H9 (cell line): ENCODE results near the gene CTCF. TPM values are rescaled to one million over a fixed set of nuclear protein-coding genes. Genes with fewer than 3 reads are reported as not detected.
A peak's percentile ranks its signal among the peaks of the same experiment; 100 is the strongest.

Source experiments
- DNase-seq: peaks from one replicate; pipeline ENCODE4 v3.0.0-alpha.2; 2017
- H2AFZ ChIP-seq: one replicate; pipeline ENCODE4 v1.6.1; 2013; ENCODE audit warnings: mild to moderate bottlenecking, low read length, control low read depth, moderate library complexity
- H2AK5ac ChIP-seq: 2 replicates; pipeline ENCODE4 v1.6.1; 2013; ENCODE audit warnings: low read length, control low read depth, mixed read lengths; ENCODE audit not compliant: insufficient read length
- H2BK120ac ChIP-seq: one replicate; pipeline ENCODE4 v1.6.1; 2013; ENCODE audit warnings: low read depth, mild to moderate bottlenecking, low read length, control low read depth, inconsistent platforms; ENCODE audit not compliant: poor library complexity, severe bottlenecking
- H2BK12ac ChIP-seq: 2 replicates; pipeline ENCODE4 v1.6.1; 2013; ENCODE audit warnings: low read length, control low read depth, mixed read lengths, low read depth; ENCODE audit not compliant: insufficient read length
- H2BK15ac ChIP-seq: 2 replicates; pipeline ENCODE4 v1.6.1; 2013; ENCODE audit warnings: low read depth, low read length, control low read depth
- H2BK20ac ChIP-seq: one replicate; pipeline ENCODE4 v1.6.1; 2013; ENCODE audit warnings: low read depth, mild to moderate bottlenecking, low read length, control low read depth, inconsistent platforms; ENCODE audit not compliant: poor library complexity, severe bottlenecking
- H2BK5ac ChIP-seq: 2 replicates; pipeline ENCODE4 v1.6.1; 2013; ENCODE audit warnings: low read length, control low read depth, mixed read lengths; ENCODE audit not compliant: insufficient read length
- H3K14ac ChIP-seq: 2 replicates; pipeline ENCODE4 v1.6.1; 2013; ENCODE audit warnings: low read length, control low read depth; ENCODE audit not compliant: insufficient read depth
- H3K18ac ChIP-seq: 2 replicates; pipeline ENCODE4 v1.6.1; 2013; ENCODE audit warnings: low read depth, mild to moderate bottlenecking, mixed read lengths, low read length, control low read depth; ENCODE audit not compliant: insufficient read length
- H3K23ac ChIP-seq: 2 replicates; pipeline ENCODE4 v1.6.1; 2013; ENCODE audit warnings: low read length, control low read depth, mixed read lengths, low read depth; ENCODE audit not compliant: insufficient read length
- H3K23me2 ChIP-seq: 2 replicates; pipeline ENCODE4 v1.6.1; 2013; ENCODE audit warnings: low read depth, mild to moderate bottlenecking, mixed read lengths, low read length, control low read depth; ENCODE audit not compliant: insufficient read length, poor library complexity, severe bottlenecking
- H3K27ac ChIP-seq: 2 replicates; pipeline ENCODE4 v1.5.1; 2013; ENCODE audit warnings: low read length, control low read depth, mixed read lengths, low read depth; ENCODE audit not compliant: insufficient read length
- H3K27me3 ChIP-seq: 2 replicates; pipeline ENCODE4 v1.6.1; 2013; ENCODE audit warnings: low read length, control low read depth, inconsistent platforms; ENCODE audit not compliant: insufficient read depth
- H3K4ac ChIP-seq: 2 replicates; pipeline ENCODE4 v1.6.1; 2013; ENCODE audit warnings: low read depth, mild to moderate bottlenecking, control low read depth, inconsistent platforms, low read length, moderate library complexity
- H3K4me1 ChIP-seq: 2 replicates; pipeline ENCODE4 v1.6.1; 2013; ENCODE audit warnings: low read length, control low read depth, inconsistent platforms; ENCODE audit not compliant: insufficient read depth
- H3K4me2 ChIP-seq: 2 replicates; pipeline ENCODE4 v1.6.1; 2013; ENCODE audit warnings: low read length, control low read depth, mixed read lengths; ENCODE audit not compliant: insufficient read length, insufficient read depth
- H3K56ac ChIP-seq: 2 replicates; pipeline ENCODE4 v1.6.1; 2013; ENCODE audit warnings: low read depth, mild to moderate bottlenecking, mixed read lengths, low read length, control low read depth; ENCODE audit not compliant: insufficient read length
- H3K79me1 ChIP-seq: 2 replicates; pipeline ENCODE4 v1.6.1; 2013; ENCODE audit warnings: low read depth, mild to moderate bottlenecking, moderate library complexity, low read length, control low read depth, inconsistent platforms; ENCODE audit not compliant: insufficient read depth, poor library complexity, severe bottlenecking
- H3K79me2 ChIP-seq: 2 replicates; pipeline ENCODE4 v1.6.1; 2013; ENCODE audit warnings: low read length, control low read depth, inconsistent platforms; ENCODE audit not compliant: insufficient read depth
- H3K9ac ChIP-seq: 2 replicates; pipeline ENCODE4 v1.6.1; 2013; ENCODE audit warnings: low read length, control low read depth, mixed read lengths; ENCODE audit not compliant: insufficient read length; ENCODE audit errors: extremely low read depth
- H3K9me3 ChIP-seq: one replicate; pipeline ENCODE4 v1.6.1; 2013; ENCODE audit warnings: low read depth, low read length, inconsistent platforms; ENCODE audit not compliant: control insufficient read depth
- H3T11ph ChIP-seq: one replicate; pipeline ENCODE4 v1.6.1; 2013; ENCODE audit warnings: mild to moderate bottlenecking, low read length, control low read depth, inconsistent platforms
- H4K20me1 ChIP-seq: one replicate; pipeline ENCODE4 v1.6.1; 2013; ENCODE audit not compliant: control insufficient read depth, insufficient read length, insufficient read depth
- H4K5ac ChIP-seq: 2 replicates; pipeline ENCODE4 v1.6.1; 2013; ENCODE audit warnings: low read depth, mild to moderate bottlenecking, mixed read lengths, low read length, control low read depth; ENCODE audit not compliant: insufficient read length
- H4K8ac ChIP-seq: replicated peaks from 2 replicates; pipeline ENCODE4 v1.6.1; 2013; ENCODE audit warnings: low read length, control low read depth, mixed read lengths, low read depth; ENCODE audit not compliant: insufficient read length
- H4K91ac ChIP-seq: 2 replicates; pipeline ENCODE4 v1.6.1; 2013; ENCODE audit warnings: low read depth, mild to moderate bottlenecking, moderate library complexity, mixed read lengths, low read length, control low read depth; ENCODE audit not compliant: insufficient read length
- H3K27ac Mint-ChIP-seq, 3 experiments: 2 replicates in 2 of 3; 3 replicates in 1 of 3; pipeline ENCODE4 v1.8.0; 2020 to 2021; ENCODE audit warnings: mixed read lengths in 3 of 3, mild to moderate bottlenecking in 1 of 3, moderate library complexity in 1 of 3
- H3K27me3 Mint-ChIP-seq: 2 replicates; pipeline ENCODE4 v1.8.0; 2021; ENCODE audit warnings: low read depth, mild to moderate bottlenecking, moderate library complexity, mixed read lengths
- H3K36me3 Mint-ChIP-seq, 3 experiments: 2 replicates in 2 of 3; 3 replicates in 1 of 3; pipeline ENCODE4 v1.8.0; 2020 to 2021; ENCODE audit warnings: low read depth in 3 of 3, mixed read lengths in 3 of 3; ENCODE audit not compliant: insufficient read depth in 1 of 3
- H3K4me1 Mint-ChIP-seq, 2 experiments: 2 replicates each; pipeline ENCODE4 v1.8.0; 2020; ENCODE audit warnings: mixed read lengths in 2 of 2
- H3K4me3 Mint-ChIP-seq, 2 experiments: 2 replicates in 1 of 2; 3 replicates in 1 of 2; pipeline ENCODE4 v1.8.0; 2020 to 2021; ENCODE audit warnings: mild to moderate bottlenecking in 2 of 2, mixed read lengths in 2 of 2, moderate library complexity in 1 of 2
- H3K9me3 Mint-ChIP-seq, 2 experiments: 2 replicates in 1 of 2; 3 replicates in 1 of 2; pipeline ENCODE4 v1.8.0; 2020; ENCODE audit warnings: mild to moderate bottlenecking in 2 of 2, mixed read lengths in 2 of 2, moderate library complexity in 1 of 2
- WGBS: extraction: QIAGEN DNeasy Blood & Tissue Kit; methylation state at CpG from one replicate; pipeline ENCODE4 v1.1.7; 2013; ENCODE audit warnings: missing lambda C conversion rate, low lambda C conversion rate, mixed read lengths; ENCODE audit not compliant: insufficient read length; ENCODE audit errors: extremely low coverage; 5-methylcytosine and 5-hydroxymethylcytosine counted together
- total RNA-seq: library from RNA; stranded (reverse); gene quantifications from 2 replicates; pipeline ENCODE4 v1.2.1, GENCODE V29; 2021
- TF ChIP-seq, protein P1 (sequence below): fragments of 200-600 bp; sonication (generic); conservative IDR thresholded peaks from 3 replicates; pipeline ENCODE4 v1.8.0; 2021; ENCODE audit warnings: antibody characterized with exemption, mild to moderate bottlenecking

The CTCF gene
- total RNA-seq, 1 experiment from 2014 or later = 87.3 TPM

DNA sequence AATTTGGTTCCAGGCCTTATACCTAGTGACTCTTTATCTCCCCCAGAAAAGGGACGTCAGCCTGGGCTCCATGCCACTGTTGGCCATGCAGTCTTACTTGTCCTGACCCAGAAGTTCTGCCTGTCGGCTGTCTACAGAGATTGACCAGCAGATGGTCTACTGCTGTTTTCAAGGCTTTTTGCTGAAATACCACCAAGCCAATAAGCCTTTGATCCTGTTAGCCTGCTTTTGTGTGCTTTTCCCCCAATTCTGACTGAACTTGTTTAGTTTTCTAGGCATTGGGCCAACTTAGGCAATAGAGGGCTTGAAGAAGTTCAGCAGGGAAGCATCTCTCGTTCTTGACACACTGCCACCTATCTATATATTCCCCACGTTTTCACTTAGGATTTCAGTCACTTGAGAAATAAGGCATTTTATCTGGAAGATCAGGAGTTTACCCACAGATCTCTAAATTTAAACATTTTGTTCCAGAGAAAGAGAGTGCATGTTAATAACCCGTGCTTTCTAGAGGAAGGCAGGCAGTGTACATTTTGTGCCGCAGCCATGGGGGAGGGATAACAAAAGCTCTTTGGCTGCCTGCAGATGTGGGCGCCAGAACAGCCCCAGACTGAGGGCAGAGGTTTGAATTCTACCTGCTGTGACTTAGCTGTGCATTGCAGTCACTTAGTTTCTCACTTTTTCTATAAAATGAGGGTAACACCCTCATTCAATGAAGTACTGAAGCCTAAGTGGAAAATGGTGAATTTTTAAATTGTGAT is 70.3 kb downstream of the CTCF start:
- Histone ChIP-seq H2BK12ac (no peak overlapping the region), H2BK5ac (no peak overlapping the region), H2BK120ac (no peak overlapping the region), H3K79me1 (no peaks in the 10 kb centered on the region), H3K4me1 (no peaks in the 10 kb centered on the region), H3K18ac (no peak overlapping the region), H3K27ac (no peak overlapping the region), H4K5ac (no peak overlapping the region), H4K91ac (no peak overlapping the region), H4K20me1 (no peaks in the 10 kb centered on the region), H4K8ac (no peak overlapping the region), H2BK20ac (no peak overlapping the region), H3K27me3 (no peaks in the 10 kb centered on the region), H3K4me2 (no peak overlapping the region), H2AK5ac (no peak overlapping the region), H3T11ph (no peak overlapping the region), H3K14ac (no peak overlapping the region), H3K23ac (no peak overlapping the region), H3K56ac (no peak overlapping the region), H2AFZ (no peak overlapping the region), H2BK15ac (no peak overlapping the region), H3K9me3 (no peaks in the 10 kb centered on the region), H3K9ac (no peak overlapping the region), H3K23me2 (no peaks in the 10 kb centered on the region), H3K4ac (no peak overlapping the region), H3K79me2 (no peaks in the 10 kb centered on the region)
- Mint-ChIP-seq H3K4me3 (no peak overlapping the region), H3K36me3 (peaks cover 33 to 81% (median 61%) of the 10 kb centered on the region in 3 experiments), H3K27ac (peak overlapping the region in 1 of 3 experiments; percentile 61; a peak in 1 of 7 replicates), H3K9me3 (no peaks in the 10 kb centered on the region), H3K27me3 (peaks cover 1% of the 10 kb centered on the region; the same call in 1 of the 2 replicates), H3K4me1 (no peaks in the 10 kb centered on the region)
- no CpG with 5 or more reads among the region's 7 CpGs for WGBS
- TF ChIP-seq, protein P1, sequence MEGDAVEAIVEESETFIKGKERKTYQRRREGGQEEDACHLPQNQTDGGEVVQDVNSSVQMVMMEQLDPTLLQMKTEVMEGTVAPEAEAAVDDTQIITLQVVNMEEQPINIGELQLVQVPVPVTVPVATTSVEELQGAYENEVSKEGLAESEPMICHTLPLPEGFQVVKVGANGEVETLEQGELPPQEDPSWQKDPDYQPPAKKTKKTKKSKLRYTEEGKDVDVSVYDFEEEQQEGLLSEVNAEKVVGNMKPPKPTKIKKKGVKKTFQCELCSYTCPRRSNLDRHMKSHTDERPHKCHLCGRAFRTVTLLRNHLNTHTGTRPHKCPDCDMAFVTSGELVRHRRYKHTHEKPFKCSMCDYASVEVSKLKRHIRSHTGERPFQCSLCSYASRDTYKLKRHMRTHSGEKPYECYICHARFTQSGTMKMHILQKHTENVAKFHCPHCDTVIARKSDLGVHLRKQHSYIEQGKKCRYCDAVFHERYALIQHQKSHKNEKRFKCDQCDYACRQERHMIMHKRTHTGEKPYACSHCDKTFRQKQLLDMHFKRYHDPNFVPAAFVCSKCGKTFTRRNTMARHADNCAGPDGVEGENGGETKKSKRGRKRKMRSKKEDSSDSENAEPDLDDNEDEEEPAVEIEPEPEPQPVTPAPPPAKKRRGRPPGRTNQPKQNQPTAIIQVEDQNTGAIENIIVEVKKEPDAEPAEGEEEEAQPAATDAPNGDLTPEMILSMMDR = no peak
- no peak for DNase-seq
